Left cardiac atrium (tissue), 4 donors: ENCODE results near the gene ERBB4. TPM values are rescaled to one million over a fixed set of nuclear protein-coding genes. Genes with fewer than 3 reads are reported as not detected.

ENCODE experiments used
- ATAC-seq, 2 donors: fragments of 200-7000 bp; cut with Tn5 transposase; one replicate each; pipeline ENCODE4 v1.9.1; 2020; ENCODE audit warnings: mild to moderate bottlenecking in 2 of 2, moderate library complexity in 2 of 2
- DNase-seq: peaks from one replicate; pipeline ENCODE4 v3.0.0-alpha.2; 2020
- intact Hi-C, 2 donors: fragments of 100-400 bp; cut with DNase I; formaldehyde crosslinking; loops; one replicate each; pipeline versions ENCODE4 v1.14.1 to v1.15.1; 2022 to 2023
- total RNA-seq, 2 donors: library from RNA; stranded (reverse); fragmentation: NEBNext Ultra II Directional; extraction: Animal tissue kit (Norgen Biotek cat#: 25700); gene quantifications; one replicate each; pipeline ENCODE4 v1.2.1, GENCODE V29; 2021
- donor health status: DM: no; HTN: yes; CAD: no.
- donor health status: DM: no; HTN: yes; CAD: no; lungs with severe emphysema.
- donor health status: DM: yes; HTN: yes; CAD: no.
- donor health status: Dilated cardiomyopathy.

ERBB4 gene
- total RNA-seq, 2 donors from 2014 or later, result 17.9 to 20.6 TPM

DNA sequence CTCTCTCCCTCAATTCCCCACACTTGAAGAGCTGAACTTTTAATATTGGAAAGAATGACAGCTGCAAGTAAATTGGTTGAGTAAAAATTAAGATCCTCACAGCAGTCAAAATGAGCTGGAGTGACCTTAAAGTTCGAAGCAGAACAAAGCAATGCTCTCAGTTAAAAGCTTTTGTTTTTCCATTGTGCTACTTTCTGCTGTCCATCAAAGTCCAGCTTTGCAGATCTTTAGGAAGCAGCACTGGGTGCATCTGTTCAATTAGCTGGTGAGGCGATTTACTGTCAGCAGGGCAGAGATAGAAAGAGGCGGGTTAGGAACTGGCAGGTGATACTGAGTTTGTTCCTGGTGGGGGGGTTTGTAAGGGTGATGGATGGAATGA, 1147.4 kb downstream of the ERBB4 start:
- intact Hi-C loops, result no loop called here
- DNase-seq (no peak), ATAC-seq (no peak)

GRCh38 chr2:211390536-211391188, 1147.9 kb downstream of the ERBB4 start:
- intact Hi-C loops, result no loop called here
- ATAC-seq, result no peak
- DNase-seq, result no peak

- intact Hi-C loops, result no loop called here
- ATAC-seq, result no peak
- DNase-seq, result no peak
Observed at GRCh38 chr2:211387734-211388133, 1150.9 kb downstream of the ERBB4 start.

- ATAC-seq (no peak), DNase-seq (no peak)
- intact Hi-C loops, result no loop called here
Observed at GRCh38 chr2:211380041-211380440, 1158.6 kb downstream of the ERBB4 start.

DNA sequence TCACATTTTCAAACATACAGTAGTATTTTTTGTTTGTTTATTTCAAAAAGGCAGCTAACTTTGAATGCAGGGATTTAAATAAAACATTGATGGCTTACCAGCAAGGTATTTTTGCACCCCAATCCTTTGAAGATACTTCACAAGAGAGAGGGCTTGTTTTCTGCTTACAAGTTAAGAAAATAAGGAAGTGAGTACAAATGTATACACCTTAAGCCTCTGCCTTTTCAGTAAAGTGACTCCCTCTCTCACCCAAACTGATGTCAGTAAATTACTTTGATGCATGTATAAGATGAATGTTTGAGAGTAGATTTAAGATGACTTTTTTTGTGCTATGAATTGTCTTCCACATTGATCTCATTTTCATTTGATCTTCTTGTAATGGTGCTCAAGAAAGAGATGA, 1162.2 kb downstream of the ERBB4 start:
- intact Hi-C loops, result no loop called here
- DNase-seq (no peak), ATAC-seq (no peak)

DNA sequence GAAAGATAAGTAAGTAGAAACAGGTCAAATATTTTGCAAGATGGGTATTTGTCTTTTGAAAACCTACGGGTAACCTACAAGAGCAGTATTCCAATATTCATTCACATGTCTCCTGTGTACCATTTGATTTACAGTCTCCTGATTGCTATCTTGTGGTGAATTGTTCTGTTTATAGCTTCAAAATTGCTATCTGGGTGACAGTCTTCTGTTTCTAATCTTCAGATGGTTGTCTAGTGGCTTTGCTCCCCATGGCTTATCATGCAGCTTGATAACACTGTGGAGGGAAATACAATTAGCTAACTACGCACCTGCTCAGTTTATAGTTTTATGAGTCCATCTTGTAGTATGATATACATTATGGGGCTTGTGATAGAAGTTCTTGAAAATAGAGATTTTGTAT, 1165.4 kb downstream of the ERBB4 start:
- no peak for ATAC-seq
- no peak for DNase-seq
- intact Hi-C loops, result no loop called here

GRCh38 chr2:211371465-211371864, 1167.1 kb downstream of the ERBB4 start:
- DNase-seq, result no peak
- no peak for ATAC-seq
- intact Hi-C loops, result no loop called here

- intact Hi-C loops, result no loop called here
- DNase-seq (no peak), ATAC-seq (no peak)
Observed at GRCh38 chr2:211368467-211368866, 1170.1 kb downstream of the ERBB4 start.

GRCh38 chr2:211367711-211368110, 1170.9 kb downstream of the ERBB4 start:
- no peak for ATAC-seq
- intact Hi-C loops, result no loop called here
- no peak for DNase-seq

DNA sequence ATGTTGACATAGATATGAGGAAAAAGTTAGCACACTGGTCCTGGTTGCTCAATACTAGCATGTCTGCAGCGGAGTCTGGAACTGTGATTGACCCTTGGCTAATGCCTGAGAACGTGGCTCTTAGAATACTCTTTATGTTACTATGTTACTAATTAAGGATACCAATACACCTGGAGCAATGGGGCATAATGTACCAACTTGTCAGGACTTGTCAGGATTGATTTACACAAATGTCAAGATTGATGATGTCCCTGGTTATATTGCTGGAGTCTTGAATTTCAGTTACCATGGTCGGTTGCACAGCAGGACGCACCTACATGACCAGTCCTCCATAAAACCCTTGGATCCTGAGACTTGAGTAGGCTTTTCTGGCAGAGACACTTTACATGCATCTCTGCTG, 1171.3 kb downstream of the ERBB4 start:
- intact Hi-C loops, result no loop called here
- ATAC-seq, result no peak
- DNase-seq, result no peak

DNA sequence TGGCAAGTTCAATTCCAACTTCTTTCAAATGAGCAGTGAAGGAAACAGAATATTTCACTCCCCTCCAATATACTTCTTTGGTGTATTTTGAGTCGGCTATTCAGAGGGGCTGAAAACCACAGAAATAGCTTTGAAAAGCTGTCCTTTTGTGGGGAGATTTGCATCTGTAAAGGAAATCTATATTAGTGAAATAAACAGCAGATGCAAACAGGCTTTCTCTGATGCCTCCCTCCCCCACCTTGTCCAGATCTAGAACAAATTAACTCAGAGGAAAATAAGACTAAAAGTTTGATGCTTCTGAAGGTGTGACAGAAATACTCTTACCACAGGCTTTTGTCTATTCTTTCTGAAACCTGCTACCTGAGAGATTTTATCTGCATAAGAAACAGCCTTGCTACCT, 1173.7 kb downstream of the ERBB4 start:
- intact Hi-C loops, result no loop called here
- no peak for DNase-seq
- ATAC-seq, result no peak

GRCh38 chr2:211361383-211361782, 1177.2 kb downstream of the ERBB4 start:
- no peak for DNase-seq
- intact Hi-C loops, result no loop called here

GRCh38 chr2:211359347-211359746, 1179.3 kb downstream of the ERBB4 start:
- ATAC-seq, result no peak

More at GRCh38 chr2:211361383-211361782, 1177.2 kb downstream of the ERBB4 start:
- no peak for ATAC-seq

GRCh38 chr2:211358504-211358903, 1180.1 kb downstream of the ERBB4 start:
- ATAC-seq, result no peak
- intact Hi-C loops, result no loop called here
- DNase-seq, result no peak

More at GRCh38 chr2:211359347-211359746, 1179.3 kb downstream of the ERBB4 start:
- no peak for DNase-seq
- intact Hi-C loops, result no loop called here

DNA sequence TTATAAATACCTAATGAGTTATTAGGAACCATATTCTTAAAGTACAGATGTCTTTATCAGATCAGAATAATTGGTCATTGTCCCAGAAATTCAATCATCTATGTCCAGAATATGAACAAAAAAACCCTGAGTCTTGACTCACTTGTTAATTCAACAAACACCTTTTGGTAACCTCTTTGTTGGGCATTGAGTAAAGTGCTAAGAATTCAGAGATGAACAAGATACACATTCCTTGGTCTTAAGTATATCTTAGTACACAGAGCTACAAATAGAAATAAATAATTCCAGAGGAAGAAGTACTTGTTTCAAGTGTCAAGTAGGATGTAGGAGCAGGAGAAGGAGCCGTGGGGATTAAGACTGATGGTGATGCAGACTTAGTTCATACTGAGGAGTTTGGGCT, 1184.1 kb downstream of the ERBB4 start:
- intact Hi-C loops, result no loop called here
- no peak for ATAC-seq
- DNase-seq, result no peak

DNA sequence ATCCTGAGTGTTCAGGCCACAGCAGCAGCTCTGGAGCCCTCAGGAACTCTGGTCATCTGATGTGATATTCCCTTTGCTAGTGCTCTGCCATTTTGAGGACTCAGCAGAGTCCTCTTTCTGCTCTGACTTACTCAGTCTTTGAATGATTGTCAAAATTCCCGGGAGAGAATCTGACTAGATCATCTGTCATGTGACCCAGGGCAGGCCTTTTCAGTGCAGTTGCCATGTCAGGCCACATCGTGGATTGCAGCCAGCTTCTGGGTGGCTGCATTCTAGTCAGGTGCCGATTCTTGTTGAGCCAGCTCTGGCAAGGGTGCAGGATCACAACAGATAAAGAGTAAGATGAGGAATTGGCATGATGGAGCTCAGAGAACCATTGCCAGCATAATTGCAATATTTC, 1186.6 kb downstream of the ERBB4 start:
- intact Hi-C loops, result no loop called here
- peak; percentile 19 for DNase-seq
- ATAC-seq, result peak in 1 of 2 donors; percentile 59

DNA sequence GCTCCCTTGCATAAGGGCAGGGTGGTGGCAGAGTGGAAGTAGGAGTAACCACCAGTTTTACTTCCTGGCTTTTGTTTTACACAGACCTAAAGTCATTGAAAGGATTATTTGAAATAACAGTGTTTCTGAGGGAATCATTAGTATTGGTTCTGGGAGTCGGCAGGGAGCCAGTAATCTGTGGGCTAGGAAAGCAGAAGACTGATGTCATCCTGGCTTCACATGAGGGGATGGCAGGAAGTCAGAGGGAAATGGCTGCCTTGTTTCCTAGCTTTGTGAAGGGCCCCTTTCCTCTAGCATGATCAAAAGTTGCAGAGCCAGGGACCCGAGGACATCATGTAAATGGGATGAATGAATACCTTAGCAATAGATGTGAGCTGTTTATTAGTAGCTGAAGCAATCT, 1189.6 kb downstream of the ERBB4 start:
- intact Hi-C loops, result no loop called here
- ATAC-seq (no peak), DNase-seq (no peak)

GRCh38 chr2:211347328-211347727, 1191.3 kb downstream of the ERBB4 start:
- DNase-seq (no peak), ATAC-seq (no peak)
- intact Hi-C loops, result no loop called here

DNA sequence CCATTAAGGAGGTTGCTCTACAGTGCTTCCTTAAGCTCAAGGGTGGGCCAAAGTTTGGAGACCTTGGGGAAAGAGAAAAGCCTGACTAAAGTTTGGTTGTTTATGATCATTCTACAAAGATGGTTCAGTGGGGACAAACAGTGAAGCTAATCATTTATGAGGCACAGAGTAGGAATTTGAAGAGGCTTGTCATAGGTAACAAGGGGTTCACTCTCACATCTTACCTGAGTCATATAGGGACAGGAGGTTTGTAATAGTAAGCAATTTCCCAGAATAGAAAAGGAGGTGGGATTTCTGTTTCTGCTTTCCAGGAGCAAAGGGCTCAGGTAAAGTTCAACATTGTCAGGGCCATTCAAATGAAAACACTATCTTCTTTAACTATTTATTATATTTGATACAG, 1194.3 kb downstream of the ERBB4 start:
- DNase-seq (no peak), ATAC-seq (no peak)
- intact Hi-C loops, result no loop called here

GRCh38 chr2:211333377-211333776, 1205.2 kb downstream of the ERBB4 start:
- DNase-seq (no peak), ATAC-seq (no peak)
- intact Hi-C loops, result no loop called here

DNA sequence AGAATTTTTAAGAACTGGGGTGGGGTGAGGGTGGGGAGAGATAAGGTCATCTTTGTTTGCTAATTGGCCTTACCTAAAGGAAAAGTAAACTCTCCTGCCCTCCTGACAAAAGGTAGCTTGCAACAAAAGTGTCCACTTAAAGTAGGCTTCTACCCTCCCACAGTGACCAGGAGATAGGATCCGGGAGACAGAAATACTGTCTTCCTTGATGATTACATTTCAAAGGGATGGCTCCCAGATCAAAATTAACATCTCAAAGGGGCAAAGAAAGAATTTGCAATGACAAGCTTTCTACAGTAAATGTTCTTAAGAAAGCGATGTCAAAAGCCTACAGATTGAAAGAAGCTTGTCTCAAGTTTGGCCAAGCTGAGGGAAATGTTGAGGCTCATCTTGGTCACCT, 1206.9 kb downstream of the ERBB4 start:
- no peak for DNase-seq
- intact Hi-C loops, result no loop called here
- ATAC-seq, result no peak

DNA sequence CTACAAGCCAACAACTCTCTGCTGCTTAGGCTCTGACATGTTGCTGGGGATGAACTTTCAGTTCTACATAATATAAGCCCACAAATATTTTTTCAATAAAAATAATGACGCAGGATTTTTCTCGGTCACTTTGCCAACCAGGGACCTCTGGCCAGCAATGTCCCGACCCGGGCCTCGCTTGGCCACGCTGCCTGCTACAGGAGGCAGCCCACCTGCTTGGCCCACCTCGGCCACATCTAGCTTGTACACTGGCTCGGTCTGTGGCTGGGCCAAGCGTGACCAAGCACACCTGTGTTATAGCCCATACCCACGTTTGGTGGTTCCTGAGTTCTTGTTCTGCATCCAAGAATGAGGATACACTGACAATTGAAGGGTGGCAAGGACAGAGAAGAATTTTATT, 1208.7 kb downstream of the ERBB4 start:
- no peak for ATAC-seq
- DNase-seq, result no peak
- intact Hi-C loops, result no loop called here
